PC-3 (cell line): ENCODE results near the gene MYEOV. TPM values are rescaled to one million over a fixed set of nuclear protein-coding genes. Genes with fewer than 3 reads are reported as not detected.

Experiments used
- ATAC-seq: fragments of 200-7000 bp; cut with Tn5 transposase; 2 replicates; pipeline ENCODE4 v1.9.1; 2020; ENCODE audit warnings: mild to moderate bottlenecking, moderate library complexity
- BruUV-seq: library from RNA; stranded (reverse); fragments of 400-500 nt; replicated peaks from 2 replicates; lab custom pipeline; 2021; lab: Mats Ljungman, UMichigan
- CTCF ChIA-PET: fragments of 300-600 bp; sonication (Branson Sonifier 250); formaldehyde crosslinking; loops from one replicate; lab custom pipeline; 2022; ENCODE audit warnings: antibody characterized with exemption; lab: Charles Lee
- POLR2A ChIA-PET: fragments of 300-600 bp; sonication (Branson Sonifier 250); formaldehyde crosslinking; loops from one replicate; lab custom pipeline; 2022; ENCODE audit warnings: antibody characterized with exemption; ENCODE audit not compliant: unreplicated experiment; lab: Charles Lee
- DNase-seq: peaks from one replicate; pipeline ENCODE4 v3.0.0-alpha.2; 2015
- H2AFZ ChIP-seq: fragments of 300-600 bp; sonication (generic); 2 replicates; pipeline ENCODE4 v1.6.0; 2016; ENCODE audit warnings: antibody characterized with exemption, low read length
- H3F3A ChIP-seq: fragments of 300-600 bp; sonication (generic); one replicate; pipeline ENCODE4 v1.6.0; 2017; ENCODE audit warnings: antibody characterized with exemption, low read length, control low read depth, mild to moderate bottlenecking; ENCODE audit not compliant: unreplicated experiment
- H3K27ac ChIP-seq: fragments of 300-600 bp; sonication (generic); 2 replicates; pipeline ENCODE4 v1.5.1; 2016; ENCODE audit warnings: mild to moderate bottlenecking, low read length
- H3K27me3 ChIP-seq: fragments of 300-600 bp; sonication (generic); 2 replicates; pipeline ENCODE4 v1.6.1; 2016; ENCODE audit warnings: low read length, mixed read lengths
- H3K36me3 ChIP-seq: fragments of 300-600 bp; sonication (generic); 2 replicates; pipeline ENCODE4 v1.6.1; 2016; ENCODE audit warnings: low read depth, mixed run types, low read length, mixed read lengths
- H3K4me1 ChIP-seq: fragments of 300-600 bp; sonication (generic); 2 replicates; pipeline ENCODE4 v1.5.1; 2016; ENCODE audit warnings: low read length; ENCODE audit not compliant: insufficient read depth
- H3K4me2 ChIP-seq: fragments of 300-600 bp; sonication (generic); 2 replicates; pipeline ENCODE4 v1.6.0; 2016; ENCODE audit warnings: low read length
- H3K4me3 ChIP-seq: fragments of 300-600 bp; sonication (generic); 2 replicates; pipeline ENCODE4 v1.5.1; 2016; ENCODE audit warnings: mild to moderate bottlenecking, low read length, mixed read lengths
- H3K79me2 ChIP-seq: fragments of 300-600 bp; sonication (generic); 2 replicates; pipeline ENCODE4 v1.6.1; 2017; ENCODE audit warnings: low read length, mixed read lengths
- H3K9ac ChIP-seq: fragments of 300-600 bp; sonication (generic); 2 replicates; pipeline ENCODE4 v1.6.0; 2016; ENCODE audit warnings: mild to moderate bottlenecking, low read length
- H3K9me2 ChIP-seq: fragments of 300-600 bp; sonication (generic); replicated peaks from 2 replicates; pipeline ENCODE4 v1.6.1; 2016; ENCODE audit warnings: mixed run types, low read length, mixed read lengths
- H3K9me3 ChIP-seq: fragments of 300-600 bp; sonication (generic); 2 replicates; pipeline ENCODE4 v1.6.1; 2016; ENCODE audit warnings: low read length, mixed read lengths
- H4K20me1 ChIP-seq: fragments of 300-600 bp; sonication (generic); 2 replicates; pipeline ENCODE4 v1.6.1; 2016; ENCODE audit warnings: low read length, mixed read lengths
- CTCF ChIP-seq: fragments of 300-600 bp; sonication (generic); conservative IDR thresholded peaks from 2 replicates; pipeline ENCODE4 v1.5.1; 2017; ENCODE audit warnings: antibody characterized with exemption, low read depth, mild to moderate bottlenecking, low read length
- EZH2 ChIP-seq: fragments of 300-600 bp; sonication (generic); IDR thresholded peaks from one replicate; pipeline ENCODE4 v1.6.1; 2017; ENCODE audit warnings: antibody characterized with exemption, mild to moderate bottlenecking, low read length; ENCODE audit not compliant: unreplicated experiment
- EZH2phosphoT487 ChIP-seq: fragments of 300-600 bp; sonication (generic); IDR thresholded peaks from 2 replicates; pipeline ENCODE4 v1.6.1; 2018; ENCODE audit warnings: mild to moderate bottlenecking, antibody characterized with exemption, low read length, borderline replicate concordance
- intact Hi-C: fragments of 100-400 bp; cut with micrococcal nuclease; formaldehyde crosslinking; loops from 2 replicates; pipeline ENCODE4 v1.9.0; 2023
- total RNA-seq: library from RNA; depleted of rRNA; stranded (reverse); fragments of >200 nt; gene quantifications from 2 replicates; pipeline ENCODE4 v1.2.3, GENCODE V29; 2014; rRNA removed

The MYEOV gene
- total RNA-seq, 1 experiment from 2014 or later: 59.0 TPM

- no peak overlapping the region for H3K4me2 ChIP-seq
- peaks cover 4% of the 10 kb centered on the region for H3K4me1 ChIP-seq
- peaks cover 7% of the 10 kb centered on the region; the same call in 1 of the 2 replicates for H3K9me3 ChIP-seq
- no peak for TF ChIP-seq EZH2
- TF ChIP-seq CTCF: no peak
- TF ChIP-seq EZH2phosphoT487: no peak
- no TSS peak for BruUV-seq
- DNase-seq (no peak), ATAC-seq (no peak)
- peaks cover 28% of the 10 kb centered on the region for H3K36me3 ChIP-seq
- H3K27me3 ChIP-seq: no peaks in the 10 kb centered on the region
- H3K4me3 ChIP-seq: no peak overlapping the region
- intact Hi-C loops: no loop called here
- ChIA-PET POLR2A (no interaction called here), CTCF (no interaction called here)
- no peaks in the 10 kb centered on the region for H3F3A ChIP-seq
- H2AFZ ChIP-seq: no peak overlapping the region
- H3K27ac ChIP-seq: no peak overlapping the region
- H4K20me1 ChIP-seq: no peaks in the 10 kb centered on the region
- peaks cover 25% of the 10 kb centered on the region for H3K79me2 ChIP-seq
- H3K9me2 ChIP-seq: no peaks in the 10 kb centered on the region
- no peak overlapping the region for H3K9ac ChIP-seq
Measured at GRCh38 chr11:69344570-69345145, 50.7 kb downstream of the MYEOV start.

Other genes with a start within 250 kb of the MYEOV start
- gene TPCN2, start 245.2 kb upstream of the MYEOV start, total RNA-seq: 13.0 and 14.5 TPM in 2 replicates
- gene SMIM38, start 138.2 kb upstream of the MYEOV start, total RNA-seq: 0.04 and 0.17 TPM in 2 replicates
- gene LINC01488, start 187.5 kb downstream of the MYEOV start, total RNA-seq: not detected in 2 replicates